ENCODE results near the gene MEI1.

MEI1 gene

GRCh38 chr22:41758231-41758630, 58.9 kb downstream of the MEI1 start:
- no peak for TF ChIP-seq CTCF (IDR thresholded peaks at IDR 0.05; ENCODE audit: control insufficient read depth, extremely low read depth, insufficient read depth)
- no peak overlapping the region for H3K4me3 ChIP-seq (ENCODE audit: low read depth, low read length)
- no peak for DNase-seq (ENCODE audit: low read depth)

- DNase-seq (ENCODE audit: low read depth): no peak
- no peak overlapping the region for H3K4me3 ChIP-seq (ENCODE audit: low read depth, low read length)
- 0 out of 2 replicates have a peak, but pooled peaks have one; percentile 13 for TF ChIP-seq CTCF (IDR thresholded peaks at IDR 0.05; ENCODE audit: control insufficient read depth, extremely low read depth, insufficient read depth)
These were observed 63.9 kb downstream of the MEI1 start for GRCh38 chr22:41762980-41763779.

GRCh38 chr22:41766476-41766875, 67.2 kb downstream of the MEI1 start:
- no peak overlapping the region for H3K4me3 ChIP-seq (ENCODE audit: low read depth, low read length)
- TF ChIP-seq CTCF (IDR thresholded peaks at IDR 0.05; ENCODE audit: control insufficient read depth, extremely low read depth, insufficient read depth): no peak
- DNase-seq (ENCODE audit: low read depth): no peak

- H3K4me3 ChIP-seq (ENCODE audit: low read depth, low read length): no peak overlapping the region
- DNase-seq (ENCODE audit: low read depth): no peak
- no peak for TF ChIP-seq CTCF (IDR thresholded peaks at IDR 0.05; ENCODE audit: control insufficient read depth, extremely low read depth, insufficient read depth)
These were observed 69.1 kb downstream of the MEI1 start for GRCh38 chr22:41768430-41768829.

GRCh38 chr22:41770715-41771468, 71.6 kb downstream of the MEI1 start:
- DNase-seq (ENCODE audit: low read depth): no peak
- TF ChIP-seq CTCF (IDR thresholded peaks at IDR 0.05; ENCODE audit: control insufficient read depth, extremely low read depth, insufficient read depth): no peak
- H3K4me3 ChIP-seq (ENCODE audit: low read depth, low read length): no peak overlapping the region

GRCh38 chr22:41772198-41772597, 72.9 kb downstream of the MEI1 start:
- DNase-seq (ENCODE audit: low read depth): no peak
- no peak for TF ChIP-seq CTCF (IDR thresholded peaks at IDR 0.05; ENCODE audit: control insufficient read depth, extremely low read depth, insufficient read depth)
- no peak overlapping the region for H3K4me3 ChIP-seq (ENCODE audit: low read depth, low read length)
